ENCODE data around the gene SLX4IP.

The SLX4IP gene

GRCh38 chr20:10508060-10508459 is 73.0 kb downstream of the SLX4IP start:
- Histone ChIP-seq H3K79me2 (ENCODE audit: low read length) (no peaks in the 10 kb centered on the region), H3K27me3 (ENCODE audit: low read depth, low read length) (no peaks in the 10 kb centered on the region), H3K36me3 (replicated peaks; ENCODE audit: low read depth, low read length) (no peaks in the 10 kb centered on the region), H3K9me3 (ENCODE audit: insufficient read depth, low read length) (no peaks in the 10 kb centered on the region), H3K4me1 (ENCODE audit: low read length) (peaks cover 21% of the 10 kb centered on the region), H4K20me1 (ENCODE audit: insufficient read depth, low read length) (no peaks in the 10 kb centered on the region), H3K4me2 (ENCODE audit: low read length) (no peak overlapping the region), H3K27ac (ENCODE audit: low read length) (no peak overlapping the region), H3K4me3 (ENCODE audit: low read length) (no peak overlapping the region), H3K9ac (ENCODE audit: low read length) (no peak overlapping the region), H2AFZ (ENCODE audit: low read depth, low read length) (no peak overlapping the region)
- TF ChIP-seq EZH2phosphoT487 (IDR thresholded peaks at IDR 0.05; ENCODE audit: low read depth) (no peak), CTCF (IDR thresholded peaks at IDR 0.05; ENCODE audit: low read depth, low read length) (no peak)

GRCh38 chr20:10508468-10509251 is 73.6 kb downstream of the SLX4IP start:
- Histone ChIP-seq H3K4me2 (ENCODE audit: low read length) (no peak overlapping the region), H3K79me2 (ENCODE audit: low read length) (no peaks in the 10 kb centered on the region), H3K4me1 (ENCODE audit: low read length) (peaks cover 27% of the 10 kb centered on the region), H4K20me1 (ENCODE audit: insufficient read depth, low read length) (no peaks in the 10 kb centered on the region), H3K27ac (ENCODE audit: low read length) (no peak overlapping the region), H3K27me3 (ENCODE audit: low read depth, low read length) (no peaks in the 10 kb centered on the region), H3K9me3 (ENCODE audit: insufficient read depth, low read length) (no peaks in the 10 kb centered on the region), H3K9ac (ENCODE audit: low read length) (no peak overlapping the region), H2AFZ (ENCODE audit: low read depth, low read length) (no peak overlapping the region), H3K4me3 (ENCODE audit: low read length) (no peak overlapping the region), H3K36me3 (replicated peaks; ENCODE audit: low read depth, low read length) (no peaks in the 10 kb centered on the region)
- TF ChIP-seq EZH2phosphoT487 (IDR thresholded peaks at IDR 0.05; ENCODE audit: low read depth) (no peak), CTCF (IDR thresholded peaks at IDR 0.05; ENCODE audit: low read depth, low read length) (no peak)

- TF ChIP-seq CTCF (IDR thresholded peaks at IDR 0.05; ENCODE audit: low read depth, low read length) (no peak), EZH2phosphoT487 (IDR thresholded peaks at IDR 0.05; ENCODE audit: low read depth) (no peak)
Observed at GRCh38 chr20:10509376-10509775, 74.3 kb downstream of the SLX4IP start.

GRCh38 chr20:10510216-10510615 is 75.1 kb downstream of the SLX4IP start:
- Histone ChIP-seq H3K9me3 (ENCODE audit: insufficient read depth, low read length) (no peaks in the 10 kb centered on the region), H4K20me1 (ENCODE audit: insufficient read depth, low read length) (no peaks in the 10 kb centered on the region), H3K27me3 (ENCODE audit: low read depth, low read length) (no peaks in the 10 kb centered on the region), H3K27ac (ENCODE audit: low read length) (no peak overlapping the region), H2AFZ (ENCODE audit: low read depth, low read length) (no peak overlapping the region), H3K36me3 (replicated peaks; ENCODE audit: low read depth, low read length) (no peaks in the 10 kb centered on the region), H3K9ac (ENCODE audit: low read length) (no peak overlapping the region), H3K4me3 (ENCODE audit: low read length) (no peak overlapping the region), H3K4me1 (ENCODE audit: low read length) (peaks cover 36% of the 10 kb centered on the region), H3K4me2 (ENCODE audit: low read length) (no peak overlapping the region), H3K79me2 (ENCODE audit: low read length) (no peaks in the 10 kb centered on the region)
- TF ChIP-seq EZH2phosphoT487 (IDR thresholded peaks at IDR 0.05; ENCODE audit: low read depth) (no peak), CTCF (IDR thresholded peaks at IDR 0.05; ENCODE audit: low read depth, low read length) (no peak)

More at GRCh38 chr20:10509376-10509775, 74.3 kb downstream of the SLX4IP start:
- H3K36me3 ChIP-seq (replicated peaks; ENCODE audit: low read depth, low read length) = no peaks in the 10 kb centered on the region
- H3K4me2 ChIP-seq (ENCODE audit: low read length) = no peak overlapping the region
- H3K79me2 ChIP-seq (ENCODE audit: low read length) = no peaks in the 10 kb centered on the region
- no peak overlapping the region for H2AFZ ChIP-seq (ENCODE audit: low read depth, low read length)
- no peaks in the 10 kb centered on the region for H3K9me3 ChIP-seq (ENCODE audit: insufficient read depth, low read length)
- no peak overlapping the region for H3K4me3 ChIP-seq (ENCODE audit: low read length)
- no peak overlapping the region for H3K9ac ChIP-seq (ENCODE audit: low read length)
- H3K27me3 ChIP-seq (ENCODE audit: low read depth, low read length) = no peaks in the 10 kb centered on the region
- no peak overlapping the region for H3K27ac ChIP-seq (ENCODE audit: low read length)
- no peaks in the 10 kb centered on the region for H4K20me1 ChIP-seq (ENCODE audit: insufficient read depth, low read length)
- peaks cover 35% of the 10 kb centered on the region for H3K4me1 ChIP-seq (ENCODE audit: low read length)
